ENCODE data around the gene AJM1. TPM values are rescaled to one million over a fixed set of nuclear protein-coding genes. Genes with fewer than 3 reads are reported as not detected.
A peak's percentile ranks its signal among the peaks of the same experiment; 100 is the strongest.
"Not testable (repeated sequence)": the region's sequence is repeated elsewhere in the genome, so short reads cannot be mapped to it uniquely, and the experiment has no call there.

Gene AJM1
- total and polyA plus RNA-seq, 4 experiments from 2014 or later: 0.05 to 2.8 (median 2.4) TPM; not detected in 1

GRCh38 chr9:136869611-136870010 lies 27.3 kb downstream of the AJM1 start:
- peaks cover 4 to 13% (median 6%) of the 10 kb centered on the region in 4 donors for H3K4me1 Mint-ChIP-seq
- H3K27me3 Mint-ChIP-seq; H3K27ac ChIP-seq (ENCODE audit: low read depth, low read length); H3K9me3 ChIP-seq (ENCODE audit: control insufficient read depth in 1 of 2, low read length in 2 of 2); H3K4me3 ChIP-seq (ENCODE audit: low read length in 2 of 2); H3K4me3 Mint-ChIP-seq; H3K27me3 ChIP-seq (ENCODE audit: insufficient read depth, low read length); DNase-seq; H3K36me3 ChIP-seq (ENCODE audit: insufficient read depth, low read length); H3K4me1 ChIP-seq (ENCODE audit: insufficient read depth, low read length); H3K27ac Mint-ChIP-seq; H3K9me3 Mint-ChIP-seq; H3K36me3 Mint-ChIP-seq: not testable (repeated sequence)
- CTCF ChIA-PET (ENCODE audit: partially characterized antibody): interaction anchor here (0.9 to 1.3 kb wide), 4 partner anchors 12 to 166 kb away, joined by 3 to 4 read pairs (median 3); partner anchors contain the start of gene AJM1
- intact Hi-C loops (cut with micrococcal nuclease): loop anchor here (5.0 kb wide), 1 partner anchor 33 kb away; no protein-coding TSS in a partner anchor
- POLR2A ChIA-PET (ENCODE audit: partially characterized antibody): interaction anchor here (0.6 to 2.5 kb wide), 2 partner anchors 10 to 708 kb away, joined by 3 to 8 read pairs; no protein-coding TSS in a partner anchor

DNA sequence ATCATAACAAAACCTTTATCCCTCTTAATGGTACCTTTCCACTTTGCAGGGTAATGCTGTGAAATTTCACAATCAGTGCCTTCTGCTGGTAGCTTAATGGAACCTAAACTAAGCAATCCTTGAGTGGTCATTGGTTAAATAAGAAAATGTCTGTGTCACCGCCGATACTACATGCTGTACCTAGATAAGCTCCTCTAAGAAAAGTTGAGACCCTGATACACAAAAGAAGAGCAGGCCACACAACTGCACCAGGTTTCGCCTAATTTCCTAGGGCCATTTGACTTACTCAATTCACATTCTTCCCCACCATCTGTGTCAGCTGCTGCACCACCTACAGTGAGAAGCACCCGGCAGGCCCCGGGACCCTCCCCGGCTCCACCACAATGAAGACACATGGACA lies 32.9 kb downstream of the AJM1 start:
- H3K27ac ChIP-seq (ENCODE audit: low read depth, low read length): no peak overlapping the region
- intact Hi-C loops (cut with micrococcal nuclease): no loop called here
- no peaks in the 10 kb centered on the region for H3K27me3 ChIP-seq (ENCODE audit: insufficient read depth, low read length)
- peaks cover 0 to 3% (median 0%) of the 10 kb centered on the region in 8 donors for H3K9me3 Mint-ChIP-seq
- H3K4me3 Mint-ChIP-seq: no peak overlapping the region
- ChIA-PET CTCF (ENCODE audit: partially characterized antibody) (interaction anchor here (1.0 kb wide), 2 partner anchors 32 to 172 kb away, joined by 3 to 5 read pairs; no protein-coding TSS in a partner anchor), POLR2A (ENCODE audit: partially characterized antibody) (no interaction called here)
- no peaks in the 10 kb centered on the region for H3K36me3 ChIP-seq (ENCODE audit: insufficient read depth, low read length)
- H3K36me3 Mint-ChIP-seq: no peaks in the 10 kb centered on the region
- no peaks in the 10 kb centered on the region for H3K9me3 ChIP-seq (ENCODE audit: control insufficient read depth in 1 of 2, low read length in 2 of 2)
- H3K4me1 Mint-ChIP-seq: no peaks in the 10 kb centered on the region
- no peaks in the 10 kb centered on the region for H3K27me3 Mint-ChIP-seq
- H3K27ac Mint-ChIP-seq: peak overlapping the region in 1 of 7 donors; percentile 60
- H3K4me3 ChIP-seq (ENCODE audit: low read length in 2 of 2): no peak overlapping the region
- no peaks in the 10 kb centered on the region for H3K4me1 ChIP-seq (ENCODE audit: insufficient read depth, low read length)
- no peak for DNase-seq

DNA sequence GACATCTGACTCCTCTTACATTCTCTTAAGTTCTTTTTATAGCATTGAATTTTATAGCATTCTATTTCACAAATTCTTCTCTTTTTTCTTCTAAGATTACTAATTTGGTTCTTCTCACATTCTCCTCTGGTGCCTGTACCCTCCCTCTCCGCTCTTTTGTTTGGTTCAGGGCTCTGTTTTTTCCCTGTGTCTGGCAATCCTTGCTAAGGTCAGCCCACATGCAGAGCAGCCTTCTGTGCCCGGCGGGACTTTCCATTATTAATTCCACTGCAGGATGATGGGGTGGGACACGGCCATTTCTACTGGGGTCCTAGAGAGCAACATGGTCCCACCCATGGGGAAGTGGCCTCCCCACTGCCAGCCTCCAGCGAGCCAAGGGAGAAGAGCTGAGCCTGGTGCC lies 34.2 kb downstream of the AJM1 start:
- POLR2A ChIA-PET (ENCODE audit: partially characterized antibody): no interaction called here
- H3K36me3 Mint-ChIP-seq: no peaks in the 10 kb centered on the region
- intact Hi-C loops (cut with micrococcal nuclease): no loop called here
- peaks cover 0 to 4% (median 3%) of the 10 kb centered on the region in 4 donors for H3K4me1 Mint-ChIP-seq
- no peaks in the 10 kb centered on the region for H3K27me3 Mint-ChIP-seq
- Histone ChIP-seq H3K27ac (ENCODE audit: low read depth, low read length) (no peak overlapping the region), H3K4me3 (ENCODE audit: low read length in 2 of 2) (no peak overlapping the region), H3K27me3 (ENCODE audit: insufficient read depth, low read length) (no peaks in the 10 kb centered on the region), H3K9me3 (ENCODE audit: control insufficient read depth in 1 of 2, low read length in 2 of 2) (no peaks in the 10 kb centered on the region), H3K4me1 (ENCODE audit: insufficient read depth, low read length) (peaks cover 3% of the 10 kb centered on the region), H3K36me3 (ENCODE audit: insufficient read depth, low read length) (no peaks in the 10 kb centered on the region)
- peak overlapping the region in 1 of 8 donors; percentile 45 for H3K4me3 Mint-ChIP-seq
- peaks cover 0 to 3% (median 0%) of the 10 kb centered on the region in 8 donors for H3K9me3 Mint-ChIP-seq
- H3K27ac Mint-ChIP-seq: no peak overlapping the region
- DNase-seq: no peak
- CTCF ChIA-PET (ENCODE audit: partially characterized antibody): no interaction called here

DNA sequence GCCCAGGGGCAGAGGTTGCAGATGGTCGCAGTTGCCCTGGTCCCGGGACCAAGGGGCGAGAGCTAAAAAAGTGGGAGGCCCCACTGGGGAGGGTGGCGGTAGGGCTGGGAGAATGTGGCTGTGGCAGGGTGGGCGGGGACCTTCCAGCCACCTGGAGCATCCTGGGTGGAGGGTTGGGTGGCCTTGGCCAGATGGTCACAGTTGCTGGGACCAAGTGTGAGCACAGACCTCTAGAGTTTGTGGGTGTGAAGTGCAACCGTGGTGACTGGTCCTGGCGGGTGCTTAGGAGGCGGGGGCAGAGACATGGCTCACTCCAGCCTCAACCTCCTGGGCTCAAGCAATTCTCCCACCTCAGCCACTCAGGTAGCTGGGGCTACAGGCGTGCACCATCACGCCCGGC lies 38.4 kb downstream of the AJM1 start:
- no peaks in the 10 kb centered on the region for H3K27me3 ChIP-seq (ENCODE audit: insufficient read depth, low read length)
- H3K27ac ChIP-seq (ENCODE audit: low read depth, low read length): no peak overlapping the region
- H3K27ac Mint-ChIP-seq: peak overlapping the region in 3 of 7 donors; percentile 64 to 99 (median 89)
- ChIA-PET POLR2A (ENCODE audit: partially characterized antibody) (interaction anchor here (1.3 to 4.0 kb wide), 5 partner anchors 10 to 73 kb away, joined by 3 to 21 read pairs (median 6); partner anchors contain the start of gene RABL6), CTCF (ENCODE audit: partially characterized antibody) (interaction anchor here (0.7 to 3.2 kb wide), 8 partner anchors 11 to 215 kb away, joined by 3 to 21 read pairs (median 4); partner anchors contain the start of gene AJM1)
- DNase-seq: no peak
- H3K4me3 Mint-ChIP-seq: peak overlapping the region in 2 of 8 donors; percentile 30 to 54
- H3K9me3 Mint-ChIP-seq: no peaks in the 10 kb centered on the region
- peaks cover 5 to 23% (median 17%) of the 10 kb centered on the region in 4 donors for H3K4me1 Mint-ChIP-seq
- peaks cover 0 to 6% of the 10 kb centered on the region in 2 donors for H3K36me3 Mint-ChIP-seq
- H3K4me3 ChIP-seq (ENCODE audit: low read length in 2 of 2): no peak overlapping the region
- intact Hi-C loops (cut with micrococcal nuclease): no loop called here
- H3K4me1 ChIP-seq (ENCODE audit: insufficient read depth, low read length): peaks cover 36% of the 10 kb centered on the region
- H3K9me3 ChIP-seq (ENCODE audit: control insufficient read depth in 1 of 2, low read length in 2 of 2): no peaks in the 10 kb centered on the region
- H3K27me3 Mint-ChIP-seq: no peaks in the 10 kb centered on the region
- no peaks in the 10 kb centered on the region for H3K36me3 ChIP-seq (ENCODE audit: insufficient read depth, low read length)

GRCh38 chr9:136881691-136882108 lies 39.4 kb downstream of the AJM1 start:
- peak overlapping the region; percentile 43 to 91 for H3K4me3 ChIP-seq (ENCODE audit: low read length in 2 of 2)
- CTCF ChIA-PET (ENCODE audit: partially characterized antibody): interaction anchor here (0.9 to 3.2 kb wide), 11 partner anchors 9 to 214 kb away, joined by 3 to 21 read pairs (median 3); partner anchors contain the start of gene AJM1

DNA sequence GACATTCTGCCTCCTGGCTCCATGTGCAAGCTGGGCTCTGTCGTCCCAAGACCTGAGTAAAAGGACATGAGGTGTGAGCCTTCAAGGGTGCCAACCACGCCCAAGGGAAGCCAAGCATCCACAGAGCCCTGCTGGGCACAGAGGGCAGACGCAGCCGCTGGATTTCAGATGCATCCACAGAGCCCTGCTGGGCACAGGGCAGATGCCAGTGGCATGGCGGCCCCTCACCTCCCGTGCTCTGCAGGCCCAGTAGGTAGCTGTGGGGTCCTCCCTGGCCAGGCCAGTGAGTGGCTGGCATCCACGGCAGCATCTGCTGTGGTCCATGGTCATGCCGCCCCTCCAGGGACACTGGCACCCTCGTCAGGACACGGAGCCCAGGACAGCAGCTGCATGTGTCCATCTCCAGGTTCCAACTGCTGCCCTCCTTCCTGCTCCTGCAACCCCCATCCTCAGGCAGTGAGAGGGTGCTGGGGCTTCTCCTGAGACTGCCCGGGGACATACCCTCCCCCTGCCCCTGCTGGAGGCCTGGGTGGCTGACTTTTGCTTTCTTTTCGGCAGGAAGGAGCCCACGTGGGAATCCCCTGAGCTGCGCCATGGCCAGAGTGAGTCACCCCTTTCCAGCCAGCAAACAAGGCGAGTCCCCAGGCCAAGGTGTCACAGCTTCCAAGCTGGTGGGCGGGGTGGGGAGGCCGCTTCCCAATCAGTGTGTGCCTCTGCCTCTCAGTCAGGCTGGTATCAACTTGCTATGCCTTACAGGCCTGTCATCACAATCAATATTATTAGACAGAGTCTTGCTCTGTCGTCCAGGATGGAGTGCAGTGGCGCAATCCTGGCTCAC lies 40.0 kb downstream of the AJM1 start:
- DNase-seq: peak; percentile 78 to 99 (median 80)
- Mint-ChIP-seq H3K4me1 (peaks cover 9 to 28% (median 22%) of the 10 kb centered on the region in 4 donors), H3K9me3 (no peaks in the 10 kb centered on the region), H3K4me3 (peak overlapping the region; percentile 76 to 89 (median 84)), H3K36me3 (peaks cover 0 to 6% of the 10 kb centered on the region in 2 donors), H3K27ac (peak overlapping the region; percentile 92 to 99 (median 94)), H3K27me3 (no peaks in the 10 kb centered on the region)
- Histone ChIP-seq H3K36me3 (ENCODE audit: insufficient read depth, low read length) (no peaks in the 10 kb centered on the region), H3K4me1 (ENCODE audit: insufficient read depth, low read length) (peaks cover 41% of the 10 kb centered on the region), H3K27me3 (ENCODE audit: insufficient read depth, low read length) (no peaks in the 10 kb centered on the region), H3K27ac (ENCODE audit: low read depth, low read length) (peak overlapping the region; percentile 87), H3K9me3 (ENCODE audit: control insufficient read depth in 1 of 2, low read length in 2 of 2) (no peaks in the 10 kb centered on the region), H3K4me3 (ENCODE audit: low read length in 2 of 2) (peak overlapping the region; percentile 43 to 91)
- ChIA-PET POLR2A (ENCODE audit: partially characterized antibody) (interaction anchor here (0.5 to 4.0 kb wide), 18 partner anchors 8 to 205 kb away, joined by 3 to 21 read pairs (median 4); partner anchors contain the start of genes AJM1, EDF1, FBXW5 and MAN1B1), CTCF (ENCODE audit: partially characterized antibody) (interaction anchor here (0.9 to 3.2 kb wide), 12 partner anchors 8 to 214 kb away, joined by 3 to 21 read pairs (median 3); partner anchors contain the start of gene AJM1)
- intact Hi-C loops (cut with micrococcal nuclease): loop anchor here (1.0 kb wide), 2 partner anchors 20 to 62 kb away; partner anchors contain the start of gene FBXW5

More at GRCh38 chr9:136881691-136882108, 39.4 kb downstream of the AJM1 start:
- POLR2A ChIA-PET (ENCODE audit: partially characterized antibody): interaction anchor here (0.5 to 4.0 kb wide), 17 partner anchors 9 to 205 kb away, joined by 3 to 21 read pairs (median 4); partner anchors contain the start of genes AJM1, EDF1, FBXW5 and MAN1B1
- no peaks in the 10 kb centered on the region for H3K27me3 Mint-ChIP-seq
- H3K4me1 Mint-ChIP-seq: peaks cover 5 to 23% (median 17%) of the 10 kb centered on the region in 4 donors
- H3K36me3 Mint-ChIP-seq: peaks cover 0 to 6% of the 10 kb centered on the region in 2 donors
- Histone ChIP-seq H3K27ac (ENCODE audit: low read depth, low read length) (peak overlapping the region; percentile 87), H3K9me3 (ENCODE audit: control insufficient read depth in 1 of 2, low read length in 2 of 2) (no peaks in the 10 kb centered on the region), H3K36me3 (ENCODE audit: insufficient read depth, low read length) (no peaks in the 10 kb centered on the region), H3K27me3 (ENCODE audit: insufficient read depth, low read length) (no peaks in the 10 kb centered on the region), H3K4me1 (ENCODE audit: insufficient read depth, low read length) (peaks cover 38% of the 10 kb centered on the region)
- intact Hi-C loops (cut with micrococcal nuclease): loop anchor here (1.0 kb wide), 2 partner anchors 21 to 63 kb away; partner anchors contain the start of gene FBXW5
- H3K27ac Mint-ChIP-seq: peak overlapping the region; percentile 92 to 99 (median 94)
- no peaks in the 10 kb centered on the region for H3K9me3 Mint-ChIP-seq
- peak overlapping the region; percentile 76 to 89 (median 84) for H3K4me3 Mint-ChIP-seq
- peak in 4 of 5 donors; percentile 29 to 56 (median 34) for DNase-seq

Measured in CD4-positive, alpha-beta memory T cell (primary cell).